SK-N-SH (cell line): ENCODE measurements around the gene CLEC16A. TPM values are rescaled to one million over a fixed set of nuclear protein-coding genes. Genes with fewer than 3 reads are reported as not detected.

Experiments used
- CTCF ChIA-PET: fragments of 300-600, 350-600 bp; formaldehyde crosslinking; extraction: SDS; loops from one replicate; lab custom pipeline; 2021; lab: Yijun Ruan, JAX
- POLR2A ChIA-PET: fragments of 350-600 bp; sonication (Branson Sonifier 250); formaldehyde crosslinking; extraction: SDS; loops from one replicate; lab custom pipeline; 2020; ENCODE audit warnings: antibody characterized with exemption, inconsistent platforms; lab: Yijun Ruan, JAX
- DNase-seq: peaks from one replicate; pipeline ENCODE4 v3.0.0; 2012
- H2AFZ ChIP-seq: fragments of 200-600 bp; sonication (generic); 2 replicates; pipeline ENCODE4 v1.8.1; 2016; ENCODE audit warnings: antibody characterized with exemption, mild to moderate bottlenecking, low read depth
- H3F3A ChIP-seq: fragments of 200-600 bp; sonication (generic); replicated peaks from 2 replicates; pipeline ENCODE3; 2016; ENCODE audit warnings: antibody characterized with exemption, mild to moderate bottlenecking; ENCODE audit not compliant: insufficient read depth
- H3K27ac ChIP-seq, 2 experiments: fragments of 200-500 bp in 1 of 2; fragments of 200-600 bp in 1 of 2; sonication (Bioruptor generic) in 1 of 2; sonication (generic), shearing (Covaris generic) in 1 of 2; 2 replicates each; pipeline versions ENCODE4 v1.5.1 to v1.6.1; 2014 to 2016; ENCODE audit warnings: low read depth in 2 of 2, inconsistent platforms in 1 of 2, low read length in 1 of 2, mild to moderate bottlenecking in 1 of 2, mixed read lengths in 1 of 2
- H3K27me3 ChIP-seq: fragments of 200-600 bp; sonication (generic), shearing (Covaris generic); 2 replicates; pipeline ENCODE4 v1.6.1; 2016; ENCODE audit warnings: mixed run types; ENCODE audit not compliant: insufficient read depth
- H3K36me3 ChIP-seq, 2 experiments: fragments of 200-500 bp in 1 of 2; fragments of 200-600 bp in 1 of 2; sonication (Bioruptor generic) in 1 of 2; sonication (generic) in 1 of 2; replicated peaks in 1 of 2; 2 replicates each; pipeline versions ENCODE3 to v1.5.1; 2014 to 2016; ENCODE audit warnings: low read length in 1 of 2, mild to moderate bottlenecking in 1 of 2; ENCODE audit not compliant: insufficient read depth in 2 of 2, control insufficient read depth in 1 of 2
- H3K4me1 ChIP-seq, 2 experiments: fragments of 200-500 bp in 1 of 2; fragments of 200-600 bp in 1 of 2; sonication (Bioruptor generic) in 1 of 2; sonication (generic), shearing (Covaris generic) in 1 of 2; 2 replicates each; pipeline versions ENCODE4 v1.5.1 to v1.6.1; 2014 to 2016; ENCODE audit warnings: low read depth in 1 of 2, low read length in 1 of 2, mixed run types in 1 of 2; ENCODE audit not compliant: insufficient read depth in 2 of 2, control insufficient read depth in 1 of 2
- H3K4me2 ChIP-seq: fragments of 200-600 bp; sonication (generic), shearing (Covaris generic); 2 replicates; pipeline ENCODE4 v1.6.1; 2017; ENCODE audit warnings: mixed run types
- H3K4me3 ChIP-seq, 2 experiments: fragments of 200-500 bp in 1 of 2; fragments of 200-600 bp in 1 of 2; sonication (Bioruptor generic) in 1 of 2; sonication (generic), shearing (Covaris generic) in 1 of 2; 2 replicates each; pipeline versions ENCODE4 v1.5.1 to v1.8.1; 2014 to 2016; ENCODE audit warnings: low read depth in 2 of 2, inconsistent platforms in 1 of 2, low read length in 1 of 2, mild to moderate bottlenecking in 1 of 2, mixed read lengths in 1 of 2, moderate library complexity in 1 of 2
- H3K79me2 ChIP-seq: fragments of 200-600 bp; sonication (generic); 2 replicates; pipeline ENCODE4 v1.8.1; 2017; ENCODE audit warnings: mild to moderate bottlenecking; ENCODE audit not compliant: insufficient read depth
- H3K9ac ChIP-seq: fragments of 200-600 bp; sonication (generic); 2 replicates; pipeline ENCODE4 v1.6.1; 2017; ENCODE audit warnings: mixed run types
- H3K9me2 ChIP-seq: fragments of 200-600 bp; sonication (generic); 2 replicates; pipeline ENCODE4 v1.6.1; 2017; ENCODE audit warnings: mixed run types
- H3K9me3 ChIP-seq: fragments of 200-600 bp; sonication (generic); 2 replicates; pipeline ENCODE4 v1.6.1; 2017; ENCODE audit warnings: mixed run types, mild to moderate bottlenecking, moderate library complexity
- H4K20me1 ChIP-seq: fragments of 200-600 bp; sonication (generic); 2 replicates; pipeline ENCODE4 v1.6.1; 2017; ENCODE audit warnings: mild to moderate bottlenecking, mixed run types; ENCODE audit not compliant: insufficient read depth
- CTCF ChIP-seq: fragments of 200-600 bp; sonication (generic); IDR thresholded peaks from 2 replicates; pipeline ENCODE4 v1.6.1; 2017; ENCODE audit warnings: antibody characterized with exemption, mild to moderate bottlenecking, moderate library complexity
- EZH2phosphoT487 ChIP-seq: fragments of 200-600 bp; sonication (generic); IDR thresholded peaks from 2 replicates; pipeline ENCODE4 v1.6.1; 2017; ENCODE audit warnings: low read depth, mixed run types, mild to moderate bottlenecking, antibody characterized with exemption, moderate library complexity, borderline replicate concordance
- FOSL2 ChIP-seq: IDR thresholded peaks from 2 replicates; pipeline ENCODE4 v1.4.0; 2012; ENCODE audit warnings: low read depth, mild to moderate bottlenecking, moderate library complexity, borderline replicate concordance
- FOXJ3 ChIP-seq: sonication (generic); formaldehyde crosslinking; IDR thresholded peaks from 2 replicates; pipeline ENCODE4 v1.5.1; 2020; ENCODE audit warnings: mild to moderate bottlenecking, missing genetic modification reagents
- GABPA ChIP-seq: IDR thresholded peaks from 2 replicates; pipeline ENCODE4 v1.4.0; 2012; ENCODE audit warnings: low read depth, mild to moderate bottlenecking
- GATA2 ChIP-seq: sonication (generic); formaldehyde crosslinking; IDR thresholded peaks from 2 replicates; pipeline ENCODE4 v1.5.0; 2020; ENCODE audit warnings: mild to moderate bottlenecking, missing genetic modification reagents
- MAX ChIP-seq: IDR thresholded peaks from 2 replicates; pipeline ENCODE4 v1.4.0; 2012; ENCODE audit warnings: low read depth
- MEF2A ChIP-seq: IDR thresholded peaks from 2 replicates; pipeline ENCODE4 v1.4.0; 2012; ENCODE audit warnings: low read depth, borderline replicate concordance
- MXI1 ChIP-seq: IDR thresholded peaks from 2 replicates; pipeline ENCODE4 v1.6.1; 2012; ENCODE audit warnings: mild to moderate bottlenecking, low read depth, low read length, improper control_type of control experiment
- NFIC ChIP-seq: IDR thresholded peaks from 2 replicates; pipeline ENCODE4 v1.4.0; 2012; ENCODE audit warnings: borderline replicate concordance
- NRF1 ChIP-seq: IDR thresholded peaks from 2 replicates; pipeline ENCODE4 v1.6.1; 2012; ENCODE audit warnings: low read depth, mild to moderate bottlenecking, low read length
- POLR2AphosphoS5 ChIP-seq: IDR thresholded peaks from 2 replicates; pipeline ENCODE4 v1.6.1; 2012; ENCODE audit warnings: low read depth, low read length
- RAD21 ChIP-seq: IDR thresholded peaks from 2 replicates; pipeline ENCODE4 v1.6.1; 2012; ENCODE audit warnings: mild to moderate bottlenecking, low read length
- RCOR1 ChIP-seq: fragments of 150-350 bp; IDR thresholded peaks from 2 replicates; pipeline ENCODE4 v1.6.1; 2017; ENCODE audit warnings: antibody characterized with exemption, low read length
- REST ChIP-seq: IDR thresholded peaks from 2 replicates; pipeline ENCODE4 v1.6.1; 2012; ENCODE audit warnings: mild to moderate bottlenecking, low read depth, low read length, moderate library complexity
- RFX5 ChIP-seq: IDR thresholded peaks from 2 replicates; pipeline ENCODE4 v1.6.1; 2012; ENCODE audit warnings: mild to moderate bottlenecking, improper control_type of control experiment, low read length
- SMC3 ChIP-seq: IDR thresholded peaks from 2 replicates; pipeline ENCODE4 v1.6.1; 2012; ENCODE audit warnings: low read depth, low read length, improper control_type of control experiment
- TAF1 ChIP-seq: IDR thresholded peaks from 2 replicates; pipeline ENCODE4 v1.6.1; 2012; ENCODE audit warnings: low read depth, mild to moderate bottlenecking, low read length, moderate library complexity, borderline replicate concordance
- TCF12 ChIP-seq: IDR thresholded peaks from 2 replicates; pipeline ENCODE4 v1.4.0; 2012
- TEAD4 ChIP-seq: IDR thresholded peaks from 2 replicates; pipeline ENCODE4 v1.4.0; 2012; ENCODE audit warnings: mild to moderate bottlenecking, borderline replicate concordance; ENCODE audit not compliant: insufficient read depth
- WGBS: methylation state at CpG from one replicate; pipeline ENCODE4 v1.1.6; 2017; ENCODE audit warnings: low lambda C conversion rate; 5-methylcytosine and 5-hydroxymethylcytosine counted together
- polyA plus RNA-seq, 3 experiments: library from polyadenylated mRNA; depleted of rRNA; stranded (reverse); fragments of >200 nt; gene quantifications; 2 replicates each; pipeline ENCODE4 v1.2.3, GENCODE V29; 2012

Gene CLEC16A
- polyA plus RNA-seq, 1 of the 3 experiments (the other 2 are of a cell fraction) = 13.7 TPM

- ChIA-PET POLR2A (no interaction called here), CTCF (interaction anchor here (1.1 kb wide), 1 partner anchor 11 kb away, joined by 3 read pairs; no protein-coding TSS in a partner anchor)
- Histone ChIP-seq H3K4me2 (no peak overlapping the region), H3K9me3 (no peaks in the 10 kb centered on the region), H3K27me3 (no peaks in the 10 kb centered on the region), H3K4me3 (no peak overlapping the region), H3K4me1 (no peaks in the 10 kb centered on the region; a peak in 1 of 4 replicates), H3F3A (peaks cover 5% of the 10 kb centered on the region), H3K36me3 (peaks cover 18 to 28% of the 10 kb centered on the region in 2 experiments), H3K27ac (no peak overlapping the region), H3K9ac (no peak overlapping the region), H3K79me2 (no peaks in the 10 kb centered on the region), H3K9me2 (no peaks in the 10 kb centered on the region), H4K20me1 (no peaks in the 10 kb centered on the region), H2AFZ (no peak overlapping the region)
- no peak for TF ChIP-seq POLR2AphosphoS5
- no peak for TF ChIP-seq RFX5
- no peak for TF ChIP-seq SMC3
- TF ChIP-seq GABPA = no peak
- no peak for TF ChIP-seq GATA2 (CRISPR knock-in tag)
- no peak for TF ChIP-seq MEF2A
- no peak for TF ChIP-seq MAX
- no peak for TF ChIP-seq RCOR1
- TF ChIP-seq RAD21 = no peak
- TF ChIP-seq NFIC = no peak
- TF ChIP-seq TAF1 = no peak
- TF ChIP-seq MXI1 = no peak
- no peak for TF ChIP-seq NRF1
- TF ChIP-seq EZH2phosphoT487 = no peak
- TF ChIP-seq CTCF = no peak
- no peak for TF ChIP-seq TEAD4
- no peak for TF ChIP-seq FOXJ3 (CRISPR knock-in tag)
- TF ChIP-seq TCF12 = no peak
- no peak for TF ChIP-seq FOSL2
- TF ChIP-seq REST = no peak
- no peak for DNase-seq
- 83% methylated on average over 14 of the region's 14 CpGs for WGBS
These were observed 89.5 kb downstream of the CLEC16A start for GRCh38 chr16:11033629-11034420.
